HEK293 (cell line): Measurements from ENCODE around the gene BATF2.

ENCODE experiments used
- CTCF ChIA-PET: fragments of 350-600 bp; formaldehyde crosslinking; extraction: SDS; loops from one replicate; lab custom pipeline; 2021; ENCODE audit warnings: antibody characterized with exemption; lab: Yijun Ruan, JAX
- POLR2A ChIA-PET: fragments of 300-600 bp; formaldehyde crosslinking; extraction: SDS; loops from one replicate; lab custom pipeline; 2020; ENCODE audit warnings: antibody characterized with exemption, inconsistent platforms; lab: Yijun Ruan, JAX
- H3K27ac ChIP-seq: fragments of 200-500 bp; sonication (Bioruptor generic); 2 replicates; pipeline ENCODE4 v1.5.1; 2014; ENCODE audit warnings: low read depth, low read length, control low read depth, inconsistent platforms; ENCODE audit errors: extremely low read depth
- H3K36me3 ChIP-seq, 2 experiments: fragments of 200-500 bp in 1 of 2; sonication (Bioruptor generic) in 1 of 2; 1 replicate in 1 of 2; 2 replicates in 1 of 2; pipeline ENCODE4 v1.5.1; 2014 to 2017; ENCODE audit warnings: inconsistent platforms in 2 of 2, low read length in 2 of 2; ENCODE audit not compliant: control insufficient read depth in 2 of 2, insufficient read depth in 1 of 2
- H3K4me1 ChIP-seq: fragments of 200-500 bp; sonication (Bioruptor generic); 2 replicates; pipeline ENCODE4 v1.5.1; 2014; ENCODE audit warnings: mild to moderate bottlenecking, low read length, inconsistent platforms; ENCODE audit not compliant: control insufficient read depth, insufficient read depth
- H3K4me3 ChIP-seq: 2 replicates; pipeline ENCODE4 v1.5.1; 2011; ENCODE audit warnings: low read depth, mild to moderate bottlenecking, control low read depth, low read length, moderate library complexity
- H3K9me3 ChIP-seq: fragments of 200-500 bp; sonication (Bioruptor generic); 2 replicates; pipeline ENCODE4 v1.5.1; 2014; ENCODE audit warnings: low read depth, low read length, inconsistent platforms; ENCODE audit not compliant: control insufficient read depth, insufficient read depth
- HOXA7 ChIP-seq: sonication (generic); formaldehyde crosslinking; IDR thresholded peaks from 2 replicates; pipeline ENCODE4 v1.8.1; 2022; ENCODE audit warnings: missing genetic modification reagents, borderline replicate concordance
- IKZF3 ChIP-seq: fragments of 450-650 bp; IDR thresholded peaks from 2 replicates; pipeline ENCODE4 v1.5.0; 2018; ENCODE audit warnings: missing biosample characterization, mild to moderate bottlenecking, missing genetic modification characterization, moderate library complexity
- INSM2 ChIP-seq: fragments of 450-650 bp; formaldehyde crosslinking; IDR thresholded peaks from 2 replicates; pipeline ENCODE4 v1.5.1; 2016; ENCODE audit warnings: missing biosample characterization, missing genetic modification characterization
- KLF7 ChIP-seq: fragments of 450-650 bp; formaldehyde crosslinking; IDR thresholded peaks from 2 replicates; pipeline ENCODE4 v1.5.1; 2016; ENCODE audit warnings: missing biosample characterization, missing genetic modification characterization, borderline replicate concordance
- PRDM1 ChIP-seq: fragments of 450-650 bp; formaldehyde crosslinking; IDR thresholded peaks from 2 replicates; pipeline ENCODE4; 2016; ENCODE audit warnings: missing biosample characterization, missing genetic modification characterization
- PRDM10 ChIP-seq: fragments of 450-650 bp; formaldehyde crosslinking; IDR thresholded peaks from 2 replicates; pipeline ENCODE4 v1.5.1; 2016; ENCODE audit warnings: missing biosample characterization, missing genetic modification characterization
- TCF7L2 ChIP-seq: IDR thresholded peaks from 2 replicates; pipeline ENCODE4 v1.6.1; 2011; ENCODE audit warnings: low read depth, mild to moderate bottlenecking, inconsistent platforms, low read length, moderate library complexity, borderline replicate concordance
- YY1 ChIP-seq: fragments of 450-650 bp; formaldehyde crosslinking; IDR thresholded peaks from 2 replicates; pipeline ENCODE4 v1.5.1; 2018; ENCODE audit warnings: missing biosample characterization, missing genetic modification characterization
- ZBTB49 ChIP-seq: fragments of 450-650 bp; formaldehyde crosslinking; IDR thresholded peaks from 2 replicates; pipeline ENCODE4 v1.5.1; 2016; ENCODE audit warnings: missing biosample characterization, missing genetic modification characterization, low read depth
- ZNF350 ChIP-seq: fragments of 450-650 bp; formaldehyde crosslinking; IDR thresholded peaks from 2 replicates; pipeline ENCODE4 v1.5.0; 2017; ENCODE audit warnings: missing biosample characterization, mild to moderate bottlenecking, missing genetic modification characterization
- ZNF48 ChIP-seq: fragments of 450-650 bp; formaldehyde crosslinking; IDR thresholded peaks from 2 replicates; pipeline ENCODE4 v1.5.1; 2016; ENCODE audit warnings: missing biosample characterization, missing genetic modification characterization
- ZNF600 ChIP-seq: fragments of 450-650 bp; formaldehyde crosslinking; IDR thresholded peaks from 2 replicates; pipeline ENCODE4 v1.5.1; 2016; ENCODE audit warnings: missing biosample characterization, missing genetic modification characterization
- ZNF626 ChIP-seq: fragments of 450-650 bp; sonication (Bioruptor Pico); formaldehyde crosslinking; IDR thresholded peaks from 2 replicates; pipeline ENCODE4 v1.5.1; 2018; ENCODE audit warnings: missing biosample characterization, missing genetic modification characterization, inconsistent platforms
- ZNF658 ChIP-seq: fragments of 450-650 bp; formaldehyde crosslinking; IDR thresholded peaks from 2 replicates; pipeline ENCODE4; 2016; ENCODE audit warnings: missing biosample characterization, missing genetic modification characterization
- ZNF701 ChIP-seq: fragments of 450-650 bp; formaldehyde crosslinking; IDR thresholded peaks from 2 replicates; pipeline ENCODE4 v1.5.1; 2016; ENCODE audit warnings: missing biosample characterization, missing genetic modification characterization
- ZNF707 ChIP-seq: fragments of 450-650 bp; formaldehyde crosslinking; IDR thresholded peaks from 2 replicates; pipeline ENCODE4 v1.5.1; 2016; ENCODE audit warnings: missing biosample characterization, missing genetic modification characterization
- ZNF785 ChIP-seq: fragments of 450-650 bp; formaldehyde crosslinking; IDR thresholded peaks from 2 replicates; pipeline ENCODE4 v1.5.1; 2016; ENCODE audit warnings: missing biosample characterization, missing genetic modification characterization
- TF ChIP-seq, protein P1 (sequence below): fragments of 450-650 bp; formaldehyde crosslinking; IDR thresholded peaks from 2 replicates; pipeline ENCODE4 v1.5.1; 2016; ENCODE audit warnings: missing biosample characterization, missing genetic modification characterization
- TF ChIP-seq, protein P2 (sequence below): fragments of 450-650 bp; IDR thresholded peaks from 2 replicates; pipeline ENCODE4 v1.5.1; 2018; ENCODE audit warnings: missing biosample characterization, mild to moderate bottlenecking, missing genetic modification characterization
- TF ChIP-seq, protein P3 (sequence below): fragments of 450-650 bp; formaldehyde crosslinking; IDR thresholded peaks from 2 replicates; pipeline ENCODE4 v1.5.1; 2016; ENCODE audit warnings: missing biosample characterization, missing genetic modification characterization

Gene BATF2

DNA sequence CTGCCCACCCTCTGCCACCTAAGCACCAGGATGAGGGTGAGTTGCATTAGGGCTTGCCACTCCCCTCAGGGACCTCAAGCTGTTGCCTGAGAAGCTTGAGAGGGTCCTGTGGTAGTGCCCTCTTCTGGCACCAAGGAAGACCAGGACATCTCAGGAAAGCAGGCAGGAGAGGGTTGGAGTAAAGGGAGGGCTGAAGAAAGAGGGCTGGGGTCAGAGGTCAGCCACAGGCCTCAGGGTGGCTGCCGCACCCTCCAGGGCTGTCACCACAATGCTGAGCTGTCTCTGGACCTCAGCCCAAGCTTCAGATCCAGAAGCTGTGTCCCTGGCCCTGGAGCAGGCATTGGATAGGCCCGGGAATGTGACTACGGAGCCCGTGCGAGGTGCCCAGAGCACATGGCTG, 48.3 kb upstream of the BATF2 start (continued):
- TF ChIP-seq ZNF707 (tag by site-specific recombination) (no peak), ZNF658 (tag by site-specific recombination) (no peak), YY1 (tag by site-specific recombination) (no peak)
- TF ChIP-seq, protein P1, sequence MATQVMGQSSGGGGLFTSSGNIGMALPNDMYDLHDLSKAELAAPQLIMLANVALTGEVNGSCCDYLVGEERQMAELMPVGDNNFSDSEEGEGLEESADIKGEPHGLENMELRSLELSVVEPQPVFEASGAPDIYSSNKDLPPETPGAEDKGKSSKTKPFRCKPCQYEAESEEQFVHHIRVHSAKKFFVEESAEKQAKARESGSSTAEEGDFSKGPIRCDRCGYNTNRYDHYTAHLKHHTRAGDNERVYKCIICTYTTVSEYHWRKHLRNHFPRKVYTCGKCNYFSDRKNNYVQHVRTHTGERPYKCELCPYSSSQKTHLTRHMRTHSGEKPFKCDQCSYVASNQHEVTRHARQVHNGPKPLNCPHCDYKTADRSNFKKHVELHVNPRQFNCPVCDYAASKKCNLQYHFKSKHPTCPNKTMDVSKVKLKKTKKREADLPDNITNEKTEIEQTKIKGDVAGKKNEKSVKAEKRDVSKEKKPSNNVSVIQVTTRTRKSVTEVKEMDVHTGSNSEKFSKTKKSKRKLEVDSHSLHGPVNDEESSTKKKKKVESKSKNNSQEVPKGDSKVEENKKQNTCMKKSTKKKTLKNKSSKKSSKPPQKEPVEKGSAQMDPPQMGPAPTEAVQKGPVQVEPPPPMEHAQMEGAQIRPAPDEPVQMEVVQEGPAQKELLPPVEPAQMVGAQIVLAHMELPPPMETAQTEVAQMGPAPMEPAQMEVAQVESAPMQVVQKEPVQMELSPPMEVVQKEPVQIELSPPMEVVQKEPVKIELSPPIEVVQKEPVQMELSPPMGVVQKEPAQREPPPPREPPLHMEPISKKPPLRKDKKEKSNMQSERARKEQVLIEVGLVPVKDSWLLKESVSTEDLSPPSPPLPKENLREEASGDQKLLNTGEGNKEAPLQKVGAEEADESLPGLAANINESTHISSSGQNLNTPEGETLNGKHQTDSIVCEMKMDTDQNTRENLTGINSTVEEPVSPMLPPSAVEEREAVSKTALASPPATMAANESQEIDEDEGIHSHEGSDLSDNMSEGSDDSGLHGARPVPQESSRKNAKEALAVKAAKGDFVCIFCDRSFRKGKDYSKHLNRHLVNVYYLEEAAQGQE (tag by site-specific recombination): no peak

DNA sequence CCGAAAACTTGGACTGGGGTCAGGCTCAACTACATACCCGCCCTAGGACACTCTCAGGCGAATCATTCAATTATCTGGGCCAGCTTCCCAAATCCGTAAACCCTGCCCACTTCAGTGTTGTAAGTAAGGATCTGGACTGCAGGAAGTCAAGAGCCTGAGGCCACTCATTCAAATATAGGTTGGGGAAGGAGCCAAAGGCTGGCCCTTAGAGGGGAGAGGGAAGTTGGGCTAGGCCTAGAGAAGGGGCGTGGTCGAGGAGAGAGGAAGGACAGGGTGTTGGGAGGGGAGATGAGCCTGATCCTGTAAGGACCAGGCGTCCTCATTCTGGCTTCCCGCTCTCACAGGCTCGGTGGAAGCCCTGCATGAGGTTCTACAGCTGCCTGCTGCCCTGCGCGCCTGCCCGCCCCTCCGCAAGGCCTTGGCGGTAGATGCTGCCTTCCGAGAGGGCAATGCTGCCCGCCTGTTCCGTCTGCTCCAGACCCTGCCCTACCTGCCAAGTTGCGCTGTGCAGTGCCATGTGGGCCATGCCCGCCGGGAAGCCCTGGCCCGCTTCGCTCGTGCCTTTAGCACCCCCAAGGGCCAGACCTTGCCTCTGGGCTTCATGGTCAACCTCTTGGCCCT, 47.2 kb upstream of the BATF2 start:
- H3K4me3 ChIP-seq: no peak overlapping the region
- H3K36me3 ChIP-seq: peaks cover 0 to 37% of the 10 kb centered on the region in 2 experiments; a peak in 2 of 3 replicates
- no peaks in the 10 kb centered on the region for H3K9me3 ChIP-seq
- no peaks in the 10 kb centered on the region for H3K4me1 ChIP-seq
- ChIA-PET CTCF (interaction anchor here (0.7 to 1.1 kb wide), 3 partner anchors 15 to 203 kb away, joined by 3 to 5 read pairs (median 3); no protein-coding TSS in a partner anchor), POLR2A (no interaction called here)
- no peak overlapping the region for H3K27ac ChIP-seq
- TF ChIP-seq ZNF48 (no peak), ZNF785 (tag by site-specific recombination) (no peak), ZNF626 (tag by site-specific recombination) (no peak), ZNF707 (tag by site-specific recombination) (no peak), ZNF600 (tag by site-specific recombination) (peak; percentile 47; the same call in 1 of the 2 replicates), HOXA7 (no peak), KLF7 (tag by site-specific recombination) (no peak), PRDM1 (no peak), ZBTB49 (no peak), IKZF3 (no peak), PRDM10 (peak; percentile 56; the same call in 1 of the 2 replicates), TCF7L2 (no peak), INSM2 (tag by site-specific recombination) (no peak), ZNF701 (tag by site-specific recombination) (no peak), ZNF350 (tag by site-specific recombination) (no peak)
- TF ChIP-seq, protein P2, sequence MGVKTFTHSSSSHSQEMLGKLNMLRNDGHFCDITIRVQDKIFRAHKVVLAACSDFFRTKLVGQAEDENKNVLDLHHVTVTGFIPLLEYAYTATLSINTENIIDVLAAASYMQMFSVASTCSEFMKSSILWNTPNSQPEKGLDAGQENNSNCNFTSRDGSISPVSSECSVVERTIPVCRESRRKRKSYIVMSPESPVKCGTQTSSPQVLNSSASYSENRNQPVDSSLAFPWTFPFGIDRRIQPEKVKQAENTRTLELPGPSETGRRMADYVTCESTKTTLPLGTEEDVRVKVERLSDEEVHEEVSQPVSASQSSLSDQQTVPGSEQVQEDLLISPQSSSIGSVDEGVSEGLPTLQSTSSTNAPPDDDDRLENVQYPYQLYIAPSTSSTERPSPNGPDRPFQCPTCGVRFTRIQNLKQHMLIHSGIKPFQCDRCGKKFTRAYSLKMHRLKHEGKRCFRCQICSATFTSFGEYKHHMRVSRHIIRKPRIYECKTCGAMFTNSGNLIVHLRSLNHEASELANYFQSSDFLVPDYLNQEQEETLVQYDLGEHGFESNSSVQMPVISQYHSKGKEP (tag by site-specific recombination): no peak
- TF ChIP-seq, protein P3, sequence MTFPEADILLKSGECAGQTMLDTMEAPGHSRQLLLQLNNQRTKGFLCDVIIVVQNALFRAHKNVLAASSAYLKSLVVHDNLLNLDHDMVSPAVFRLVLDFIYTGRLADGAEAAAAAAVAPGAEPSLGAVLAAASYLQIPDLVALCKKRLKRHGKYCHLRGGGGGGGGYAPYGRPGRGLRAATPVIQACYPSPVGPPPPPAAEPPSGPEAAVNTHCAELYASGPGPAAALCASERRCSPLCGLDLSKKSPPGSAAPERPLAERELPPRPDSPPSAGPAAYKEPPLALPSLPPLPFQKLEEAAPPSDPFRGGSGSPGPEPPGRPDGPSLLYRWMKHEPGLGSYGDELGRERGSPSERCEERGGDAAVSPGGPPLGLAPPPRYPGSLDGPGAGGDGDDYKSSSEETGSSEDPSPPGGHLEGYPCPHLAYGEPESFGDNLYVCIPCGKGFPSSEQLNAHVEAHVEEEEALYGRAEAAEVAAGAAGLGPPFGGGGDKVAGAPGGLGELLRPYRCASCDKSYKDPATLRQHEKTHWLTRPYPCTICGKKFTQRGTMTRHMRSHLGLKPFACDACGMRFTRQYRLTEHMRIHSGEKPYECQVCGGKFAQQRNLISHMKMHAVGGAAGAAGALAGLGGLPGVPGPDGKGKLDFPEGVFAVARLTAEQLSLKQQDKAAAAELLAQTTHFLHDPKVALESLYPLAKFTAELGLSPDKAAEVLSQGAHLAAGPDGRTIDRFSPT (tag by site-specific recombination): peak; percentile 56; the same call in 1 of the 2 replicates
